Neural progenitor cell (in vitro differentiated cells): ENCODE data around the gene AUNIP.

Source experiments
- CTCF ChIP-seq: fragments of 200-600 bp; sonication (generic); IDR thresholded peaks from 2 replicates; pipeline ENCODE4 v1.5.1; 2017; ENCODE audit warnings: antibody characterized with exemption, mild to moderate bottlenecking
- EZH2phosphoT487 ChIP-seq: fragments of 200-600 bp; sonication (generic); IDR thresholded peaks from 2 replicates; pipeline ENCODE4 v1.6.1; 2017; ENCODE audit warnings: antibody characterized with exemption

- TF ChIP-seq CTCF: no peak
- TF ChIP-seq EZH2phosphoT487: no peak
Measured at GRCh38 chr1:25784575-25785051, 74.6 kb downstream of the AUNIP start.
